Activated CD8-positive, alpha-beta T cell treated with anti-CD3 and anti-CD28 coated beads, Interleukin-2, amount 10 ng/mL, durations not matched to agents 7 days and 5 days (primary cell): ENCODE data around the gene DCLK3. TPM values are rescaled to one million over a fixed set of nuclear protein-coding genes. Genes with fewer than 3 reads are reported as not detected.

Experiments
- ATAC-seq: fragments of 150-1000 bp; cut with Tn5 transposase; one replicate; pipeline ENCODE4 v1.10.0; 2021; ENCODE audit warnings: moderate library complexity
- CTCF ChIA-PET: fragments of 350-600 bp; sonication (Branson Sonifier 250); formaldehyde crosslinking; loops from one replicate; lab custom pipeline; 2021; ENCODE audit warnings: antibody characterized with exemption; lab: Charles Lee
- POLR2A ChIA-PET: fragments of 350-600 bp; sonication (Branson Sonifier 250); formaldehyde crosslinking; loops from one replicate; lab custom pipeline; 2021; ENCODE audit warnings: antibody characterized with exemption; lab: Charles Lee
- DNase-seq: peaks from one replicate; pipeline ENCODE4 v3.0.0-alpha.2; 2020
- H3K27ac Mint-ChIP-seq: one replicate; pipeline ENCODE4 v1.8.0; 2021; ENCODE audit warnings: mild to moderate bottlenecking, mixed read lengths
- H3K27me3 Mint-ChIP-seq: one replicate; pipeline ENCODE4 v1.8.0; 2021; ENCODE audit warnings: low read depth, mixed read lengths
- H3K36me3 Mint-ChIP-seq: one replicate; pipeline ENCODE4 v1.8.0; 2021; ENCODE audit warnings: low read depth, mixed read lengths
- H3K4me1 Mint-ChIP-seq: one replicate; pipeline ENCODE4 v1.8.0; 2021; ENCODE audit warnings: low read depth, mixed read lengths
- H3K4me3 Mint-ChIP-seq: one replicate; pipeline ENCODE4 v1.8.0; 2021; ENCODE audit warnings: mild to moderate bottlenecking, mixed read lengths
- H3K9me3 Mint-ChIP-seq: one replicate; pipeline ENCODE4 v1.8.0; 2022; ENCODE audit warnings: mixed read lengths; ENCODE audit not compliant: insufficient read depth
- total RNA-seq, 2 experiments: library from RNA; stranded (reverse); gene quantifications; one replicate each; pipeline ENCODE4 v1.2.3, GENCODE V29; 2021

The DCLK3 gene
- total RNA-seq, 2 experiments from 2014 or later: not detected

- Mint-ChIP-seq H3K4me3 (no peak overlapping the region), H3K27ac (no peak overlapping the region), H3K27me3 (peaks cover 58% of the 10 kb centered on the region), H3K4me1 (peaks cover 7% of the 10 kb centered on the region), H3K36me3 (peaks cover 4% of the 10 kb centered on the region), H3K9me3 (no peaks in the 10 kb centered on the region)
- no peak for ATAC-seq
- DNase-seq: no peak
- CTCF ChIA-PET: no interaction called here
- POLR2A ChIA-PET: no interaction called here
Observed at GRCh38 chr3:36761779-36762178, 2.6 kb downstream of the DCLK3 start.

GRCh38 chr3:36756269-36756668 lies 8.1 kb downstream of the DCLK3 start:
- no peaks in the 10 kb centered on the region for H3K36me3 Mint-ChIP-seq
- peaks cover 38% of the 10 kb centered on the region for H3K27me3 Mint-ChIP-seq
- H3K4me1 Mint-ChIP-seq: no peaks in the 10 kb centered on the region
- ChIA-PET POLR2A (interaction anchor here (1.0 kb wide), 1 partner anchor 12 kb away, joined by 5 read pairs; no protein-coding TSS in a partner anchor), CTCF (no interaction called here)
- H3K27ac Mint-ChIP-seq: no peak overlapping the region
- no peak for DNase-seq
- no peak overlapping the region for H3K4me3 Mint-ChIP-seq
- no peaks in the 10 kb centered on the region for H3K9me3 Mint-ChIP-seq
- ATAC-seq: no peak

DNA sequence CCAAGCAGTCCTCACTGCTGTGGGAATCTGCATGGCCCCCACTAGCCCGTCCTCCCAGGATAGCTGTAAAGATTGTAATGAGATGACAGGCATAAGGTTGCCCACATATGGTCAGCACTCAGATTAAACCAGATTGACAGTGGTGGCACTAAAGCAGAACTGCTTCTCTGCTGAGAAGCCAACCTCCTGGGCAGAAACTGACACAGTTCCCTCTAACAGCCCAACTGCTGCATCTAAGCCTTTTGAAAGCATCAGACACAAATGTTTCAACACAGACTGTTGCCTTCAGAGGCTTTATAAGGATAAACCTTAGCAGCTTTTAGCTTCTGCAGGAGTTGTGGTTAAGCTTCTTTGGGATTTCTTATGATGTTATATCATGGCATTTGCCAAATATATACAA lies 13.0 kb downstream of the DCLK3 start:
- CTCF ChIA-PET: no interaction called here
- DNase-seq (no peak), ATAC-seq (no peak)
- Mint-ChIP-seq H3K9me3 (no peaks in the 10 kb centered on the region), H3K36me3 (no peaks in the 10 kb centered on the region), H3K27me3 (peaks cover 19% of the 10 kb centered on the region), H3K4me3 (no peak overlapping the region), H3K27ac (no peak overlapping the region), H3K4me1 (no peaks in the 10 kb centered on the region)
- POLR2A ChIA-PET: no interaction called here

- no peak for DNase-seq
- CTCF ChIA-PET: no interaction called here
- no peaks in the 10 kb centered on the region for H3K9me3 Mint-ChIP-seq
- H3K36me3 Mint-ChIP-seq: no peaks in the 10 kb centered on the region
- POLR2A ChIA-PET: no interaction called here
- peaks cover 19% of the 10 kb centered on the region for H3K27me3 Mint-ChIP-seq
- no peaks in the 10 kb centered on the region for H3K4me1 Mint-ChIP-seq
- H3K4me3 Mint-ChIP-seq: no peak overlapping the region
- H3K27ac Mint-ChIP-seq: no peak overlapping the region
- ATAC-seq: no peak
Observed at GRCh38 chr3:36750737-36751136, 13.6 kb downstream of the DCLK3 start.

DNA sequence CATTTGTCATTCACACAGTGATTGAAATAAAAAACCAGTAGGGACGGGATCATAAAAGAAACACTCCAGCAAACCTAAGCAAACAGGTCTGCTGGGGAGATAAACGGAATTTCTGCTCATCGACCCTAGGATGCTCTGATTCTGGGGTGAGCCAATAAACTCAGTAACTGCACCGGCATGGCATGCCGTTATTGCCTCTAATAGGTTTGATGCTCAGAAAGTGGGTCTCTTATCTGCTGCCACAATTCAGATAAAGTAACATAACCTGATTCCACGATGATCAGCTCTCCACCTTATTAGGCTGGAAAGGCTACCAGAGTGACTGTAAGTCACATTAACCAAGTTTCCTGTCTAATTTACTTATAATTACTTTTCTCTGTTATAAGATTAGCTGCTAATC lies 19.6 kb downstream of the DCLK3 start:
- Mint-ChIP-seq H3K9me3 (no peaks in the 10 kb centered on the region), H3K27ac (no peak overlapping the region), H3K4me3 (no peak overlapping the region), H3K36me3 (no peaks in the 10 kb centered on the region), H3K4me1 (no peaks in the 10 kb centered on the region), H3K27me3 (peaks cover 21% of the 10 kb centered on the region)
- ATAC-seq: no peak
- no peak for DNase-seq
- ChIA-PET CTCF (no interaction called here), POLR2A (no interaction called here)

DNA sequence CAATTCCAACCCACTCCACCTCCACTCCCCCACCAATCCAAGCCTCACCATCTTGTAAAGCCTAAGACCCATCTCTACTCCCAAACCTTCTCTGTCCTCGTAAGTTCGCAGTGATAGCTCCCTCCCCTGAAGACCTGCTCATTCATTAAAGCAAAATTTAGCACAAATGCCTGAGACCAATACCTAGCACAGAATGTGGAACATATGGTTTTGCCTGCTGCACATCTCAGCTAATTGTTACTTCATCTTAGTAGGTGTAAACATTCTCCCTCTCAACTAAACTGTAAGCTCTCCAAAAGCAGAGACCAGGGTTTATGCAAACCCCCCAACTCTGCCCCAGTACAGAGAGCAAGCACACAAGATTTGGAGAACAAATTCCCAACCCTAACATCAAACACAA lies 20.5 kb downstream of the DCLK3 start:
- Mint-ChIP-seq H3K27ac (no peak overlapping the region), H3K4me3 (no peak overlapping the region), H3K36me3 (no peaks in the 10 kb centered on the region), H3K9me3 (no peaks in the 10 kb centered on the region), H3K4me1 (no peaks in the 10 kb centered on the region), H3K27me3 (peaks cover 21% of the 10 kb centered on the region)
- DNase-seq (no peak), ATAC-seq (no peak)
- ChIA-PET CTCF (interaction anchor here (1.3 kb wide), 1 partner anchor 34 kb away, joined by 3 read pairs; no protein-coding TSS in a partner anchor), POLR2A (interaction anchor here (0.7 to 0.8 kb wide), 2 partner anchors 12 to 127 kb away, joined by 4 to 5 read pairs; no protein-coding TSS in a partner anchor)

DNA sequence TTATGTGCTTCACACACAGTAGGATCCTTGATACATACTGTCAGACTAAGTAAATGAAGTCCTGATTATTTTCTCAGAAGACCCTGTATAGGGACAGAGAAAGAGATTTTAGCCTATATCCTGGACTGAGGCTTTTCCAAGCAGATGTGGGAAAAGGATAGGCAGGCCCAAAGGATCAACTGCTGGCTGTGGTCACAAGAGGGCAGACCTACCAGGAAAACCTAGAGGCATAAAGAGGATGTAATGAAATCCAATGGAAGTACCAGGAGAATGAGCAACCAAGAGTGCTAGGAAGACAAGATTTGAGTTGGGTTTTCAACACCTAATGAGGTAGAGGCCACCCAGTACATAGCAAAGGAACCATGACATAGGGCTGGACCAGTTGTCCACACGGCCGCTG lies 23.1 kb downstream of the DCLK3 start:
- H3K27ac Mint-ChIP-seq: no peak overlapping the region
- peaks cover 19% of the 10 kb centered on the region for H3K27me3 Mint-ChIP-seq
- ChIA-PET POLR2A (no interaction called here), CTCF (interaction anchor here (1.5 kb wide), 1 partner anchor 12 kb away, joined by 5 read pairs; no protein-coding TSS in a partner anchor)
- no peaks in the 10 kb centered on the region for H3K4me1 Mint-ChIP-seq
- ATAC-seq: no peak
- H3K9me3 Mint-ChIP-seq: no peaks in the 10 kb centered on the region
- H3K36me3 Mint-ChIP-seq: no peaks in the 10 kb centered on the region
- no peak overlapping the region for H3K4me3 Mint-ChIP-seq
- DNase-seq: no peak

DNA sequence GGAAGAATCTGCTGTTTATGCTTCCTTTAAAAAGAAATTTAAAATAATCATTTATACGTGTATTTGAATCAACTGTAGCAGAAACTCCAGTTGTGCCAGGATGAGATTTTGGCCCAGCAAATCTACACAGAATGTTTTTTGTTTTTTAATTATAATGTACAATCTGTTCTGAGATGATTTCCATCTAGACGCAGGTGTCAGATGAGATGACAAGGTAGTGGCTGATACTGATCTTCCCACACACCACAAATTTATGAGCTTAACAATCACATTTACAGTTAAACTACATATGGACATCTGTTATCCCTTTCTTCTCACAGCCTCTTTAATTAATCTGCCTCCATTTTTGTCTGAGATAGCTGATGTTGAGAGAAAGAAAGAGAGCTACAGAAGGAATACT lies 23.6 kb downstream of the DCLK3 start:
- ChIA-PET CTCF (interaction anchor here (1.5 kb wide), 1 partner anchor 12 kb away, joined by 5 read pairs; no protein-coding TSS in a partner anchor), POLR2A (no interaction called here)
- ATAC-seq: no peak
- H3K36me3 Mint-ChIP-seq: no peaks in the 10 kb centered on the region
- H3K27me3 Mint-ChIP-seq: peaks cover 16% of the 10 kb centered on the region
- no peaks in the 10 kb centered on the region for H3K9me3 Mint-ChIP-seq
- no peak for DNase-seq
- H3K4me3 Mint-ChIP-seq: no peak overlapping the region
- H3K27ac Mint-ChIP-seq: no peak overlapping the region
- H3K4me1 Mint-ChIP-seq: no peaks in the 10 kb centered on the region

GRCh38 chr3:36738702-36739101 lies 25.7 kb downstream of the DCLK3 start:
- Mint-ChIP-seq H3K27ac (no peak overlapping the region), H3K4me1 (no peaks in the 10 kb centered on the region), H3K27me3 (peaks cover 12% of the 10 kb centered on the region), H3K4me3 (no peak overlapping the region), H3K36me3 (no peaks in the 10 kb centered on the region), H3K9me3 (no peaks in the 10 kb centered on the region)
- ATAC-seq (no peak), DNase-seq (no peak)
- CTCF ChIA-PET: no interaction called here
- POLR2A ChIA-PET: no interaction called here

DNA sequence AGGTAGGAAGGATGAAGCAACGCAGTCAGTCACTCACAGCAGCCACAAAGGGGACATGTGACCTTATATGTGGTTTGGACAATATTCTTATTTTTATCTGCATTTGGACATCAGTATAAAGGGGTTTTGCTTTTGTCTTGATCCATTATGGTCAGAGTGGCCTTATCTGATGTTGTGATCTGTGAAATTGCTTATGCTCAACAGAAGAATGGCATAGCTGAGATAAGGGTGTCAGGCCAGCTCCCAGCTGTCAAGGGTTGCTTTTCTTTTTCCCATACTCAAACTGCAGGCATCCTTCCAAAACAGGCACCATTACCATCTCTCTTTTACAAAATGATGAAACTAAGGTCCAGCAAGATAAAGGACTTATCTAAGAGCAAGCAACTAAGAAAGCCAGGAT lies 28.1 kb downstream of the DCLK3 start:
- POLR2A ChIA-PET: no interaction called here
- H3K27me3 Mint-ChIP-seq: peaks cover 10% of the 10 kb centered on the region

GRCh38 chr3:36734742-36735141 lies 29.6 kb downstream of the DCLK3 start:
- POLR2A ChIA-PET: no interaction called here
- Mint-ChIP-seq H3K4me3 (no peak overlapping the region), H3K4me1 (no peaks in the 10 kb centered on the region), H3K36me3 (no peaks in the 10 kb centered on the region), H3K27me3 (peaks cover 10% of the 10 kb centered on the region), H3K27ac (no peak overlapping the region), H3K9me3 (no peaks in the 10 kb centered on the region)
- ATAC-seq: no peak
- CTCF ChIA-PET: interaction anchor here (0.6 to 3.3 kb wide), 4 partner anchors 133 to 256 kb away, joined by 3 to 19 read pairs (median 8); no protein-coding TSS in a partner anchor
- DNase-seq: no peak

More for the DNA sequence above, 28.1 kb downstream of the DCLK3 start:
- Mint-ChIP-seq H3K4me1 (no peaks in the 10 kb centered on the region), H3K9me3 (no peaks in the 10 kb centered on the region), H3K27ac (no peak overlapping the region), H3K4me3 (no peak overlapping the region), H3K36me3 (no peaks in the 10 kb centered on the region)
- no peak for DNase-seq
- ATAC-seq: no peak
- CTCF ChIA-PET: no interaction called here

DNA sequence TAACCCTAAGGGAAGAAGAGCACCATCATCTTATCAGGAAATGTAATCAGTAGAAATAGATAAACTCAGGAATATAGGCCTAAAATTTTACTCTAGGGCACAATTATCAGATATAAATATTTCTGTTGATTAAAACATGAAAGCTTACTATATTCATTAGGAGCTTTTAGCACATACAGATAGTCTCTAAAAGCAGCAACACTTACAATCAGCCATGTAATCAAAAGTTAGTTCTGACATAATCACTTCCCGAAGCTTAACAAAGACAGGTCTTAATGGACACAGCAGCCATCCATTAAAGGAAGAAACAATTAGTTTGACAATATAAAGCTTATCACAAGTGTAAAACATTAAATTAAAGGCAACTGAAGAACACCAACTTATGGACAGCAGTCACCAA lies 30.6 kb downstream of the DCLK3 start:
- Mint-ChIP-seq H3K9me3 (no peaks in the 10 kb centered on the region), H3K27ac (no peak overlapping the region), H3K4me1 (no peaks in the 10 kb centered on the region), H3K27me3 (peaks cover 10% of the 10 kb centered on the region), H3K4me3 (no peak overlapping the region), H3K36me3 (no peaks in the 10 kb centered on the region)
- ChIA-PET POLR2A (interaction anchor here (0.6 kb wide), 1 partner anchor 1996 kb away, joined by 3 read pairs; no protein-coding TSS in a partner anchor), CTCF (interaction anchor here (1.1 to 3.3 kb wide), 3 partner anchors 110 to 225 kb away, joined by 3 to 19 read pairs (median 13); no protein-coding TSS in a partner anchor)
- DNase-seq (no peak), ATAC-seq (no peak)
